Loucy (cell line): ENCODE results near the gene HABP4.

ENCODE experiments used
- H2AFZ ChIP-seq: fragments of 200-600 bp; sonication (generic); 2 replicates; pipeline ENCODE4 v1.6.0; 2016; ENCODE audit warnings: antibody characterized with exemption, mild to moderate bottlenecking, low read length, moderate library complexity
- H3F3A ChIP-seq: fragments of 200-600 bp; 2 replicates; pipeline ENCODE4 v1.6.0; 2016; ENCODE audit warnings: antibody characterized with exemption, low read depth, mild to moderate bottlenecking
- H3K27me3 ChIP-seq: fragments of 200-600 bp; sonication (generic); 2 replicates; pipeline ENCODE4 v1.6.1; 2014; ENCODE audit warnings: low read length, mild to moderate bottlenecking; ENCODE audit not compliant: insufficient read depth, poor library complexity, severe bottlenecking
- H3K36me3 ChIP-seq: fragments of 200-600 bp; sonication (generic); 2 replicates; pipeline ENCODE4 v1.6.1; 2016; ENCODE audit warnings: low read length; ENCODE audit not compliant: insufficient read depth
- H3K4me1 ChIP-seq: fragments of 200-600 bp; sonication (generic); 2 replicates; pipeline ENCODE4 v1.5.1; 2014; ENCODE audit warnings: low read length, mild to moderate bottlenecking; ENCODE audit not compliant: insufficient read depth, poor library complexity, severe bottlenecking
- H3K4me2 ChIP-seq: fragments of 200-600 bp; sonication (generic); 2 replicates; pipeline ENCODE4 v1.6.0; 2014; ENCODE audit warnings: antibody characterized with exemption, low read length, low read depth, mild to moderate bottlenecking; ENCODE audit not compliant: poor library complexity, severe bottlenecking
- H3K4me3 ChIP-seq: fragments of 200-600 bp; sonication (generic); 2 replicates; pipeline ENCODE4 v1.5.1; 2014; ENCODE audit warnings: low read length, mild to moderate bottlenecking, mixed read lengths; ENCODE audit not compliant: poor library complexity, severe bottlenecking
- H3K79me2 ChIP-seq: fragments of 200-600 bp; sonication (generic); 2 replicates; pipeline ENCODE4 v1.6.1; 2014; ENCODE audit warnings: low read length; ENCODE audit not compliant: insufficient read depth
- H3K9ac ChIP-seq: fragments of 200-600 bp; sonication (generic); 2 replicates; pipeline ENCODE4 v1.6.0; 2014; ENCODE audit warnings: mild to moderate bottlenecking, low read depth, low read length, moderate library complexity; ENCODE audit not compliant: poor library complexity, severe bottlenecking
- H3K9me2 ChIP-seq: fragments of 200-600 bp; sonication (generic); replicated peaks from 2 replicates; pipeline ENCODE4 v1.6.1; 2016; ENCODE audit warnings: low read depth, low read length, mixed read lengths
- H3K9me3 ChIP-seq: fragments of 200-600 bp; sonication (generic); 2 replicates; pipeline ENCODE4 v1.6.1; 2014; ENCODE audit warnings: mild to moderate bottlenecking, antibody characterized with exemption, low read length, low read depth; ENCODE audit not compliant: insufficient read depth
- H4K20me1 ChIP-seq: fragments of 200-600 bp; sonication (generic); 2 replicates; pipeline ENCODE4 v1.6.0; 2014; ENCODE audit warnings: antibody characterized with exemption, low read length, mild to moderate bottlenecking; ENCODE audit not compliant: insufficient read depth, poor library complexity, severe bottlenecking
- EZH2phosphoT487 ChIP-seq: fragments of 200-600 bp; IDR thresholded peaks from 2 replicates; pipeline ENCODE4 v1.6.1; 2018; ENCODE audit warnings: antibody characterized with exemption, mild to moderate bottlenecking, moderate library complexity, borderline replicate concordance
- TF ChIP-seq, protein P1 (sequence below): fragments of 200-600 bp; sonication (generic); conservative IDR thresholded peaks from 2 replicates; pipeline ENCODE4 v1.5.1; 2014; ENCODE audit warnings: mild to moderate bottlenecking, antibody characterized with exemption, low read length

The HABP4 gene

DNA sequence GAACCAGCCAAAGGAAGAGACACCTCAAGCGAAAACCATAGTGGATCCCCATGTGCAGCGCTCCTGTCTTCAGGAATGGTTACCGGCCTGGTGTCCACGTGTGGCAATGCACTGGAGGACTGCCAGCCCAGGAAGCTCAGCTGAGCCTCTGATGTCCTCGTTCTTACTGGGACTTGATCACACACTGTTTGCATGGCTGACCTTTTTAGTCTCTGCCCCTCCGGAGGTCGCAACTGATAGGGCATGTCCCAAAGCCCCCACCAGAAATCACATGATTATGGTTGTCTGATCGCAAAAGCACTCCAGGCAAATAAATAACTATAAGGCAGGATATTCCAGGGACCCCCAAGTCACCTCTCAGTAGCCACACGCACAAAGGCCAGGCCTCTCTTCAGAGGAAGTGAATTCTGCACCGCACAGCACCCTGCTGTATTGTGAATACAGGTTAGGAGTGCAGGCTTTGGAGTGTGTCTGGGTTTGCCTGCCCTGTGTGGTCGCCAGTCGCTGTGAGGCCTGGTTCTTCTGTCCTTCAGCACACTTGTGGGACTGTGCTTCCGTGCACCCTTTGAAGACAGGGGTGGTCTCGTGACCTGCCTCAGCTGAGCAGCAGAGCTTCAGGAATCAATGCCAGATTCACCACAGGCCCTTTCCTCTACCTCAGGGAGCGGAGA is 13.4 kb upstream of the HABP4 start:
- Histone ChIP-seq H3K4me3 (no peak overlapping the region), H3K4me1 (no peaks in the 10 kb centered on the region), H3K9ac (no peak overlapping the region), H3F3A (no peaks in the 10 kb centered on the region), H3K79me2 (no peaks in the 10 kb centered on the region), H3K9me2 (no peaks in the 10 kb centered on the region), H3K27me3 (no peaks in the 10 kb centered on the region), H3K4me2 (no peak overlapping the region), H3K36me3 (no peaks in the 10 kb centered on the region), H2AFZ (no peak overlapping the region), H3K9me3 (no peaks in the 10 kb centered on the region), H4K20me1 (no peaks in the 10 kb centered on the region)
- TF ChIP-seq, protein P1, sequence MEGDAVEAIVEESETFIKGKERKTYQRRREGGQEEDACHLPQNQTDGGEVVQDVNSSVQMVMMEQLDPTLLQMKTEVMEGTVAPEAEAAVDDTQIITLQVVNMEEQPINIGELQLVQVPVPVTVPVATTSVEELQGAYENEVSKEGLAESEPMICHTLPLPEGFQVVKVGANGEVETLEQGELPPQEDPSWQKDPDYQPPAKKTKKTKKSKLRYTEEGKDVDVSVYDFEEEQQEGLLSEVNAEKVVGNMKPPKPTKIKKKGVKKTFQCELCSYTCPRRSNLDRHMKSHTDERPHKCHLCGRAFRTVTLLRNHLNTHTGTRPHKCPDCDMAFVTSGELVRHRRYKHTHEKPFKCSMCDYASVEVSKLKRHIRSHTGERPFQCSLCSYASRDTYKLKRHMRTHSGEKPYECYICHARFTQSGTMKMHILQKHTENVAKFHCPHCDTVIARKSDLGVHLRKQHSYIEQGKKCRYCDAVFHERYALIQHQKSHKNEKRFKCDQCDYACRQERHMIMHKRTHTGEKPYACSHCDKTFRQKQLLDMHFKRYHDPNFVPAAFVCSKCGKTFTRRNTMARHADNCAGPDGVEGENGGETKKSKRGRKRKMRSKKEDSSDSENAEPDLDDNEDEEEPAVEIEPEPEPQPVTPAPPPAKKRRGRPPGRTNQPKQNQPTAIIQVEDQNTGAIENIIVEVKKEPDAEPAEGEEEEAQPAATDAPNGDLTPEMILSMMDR: no peak
- no peak for TF ChIP-seq EZH2phosphoT487

DNA sequence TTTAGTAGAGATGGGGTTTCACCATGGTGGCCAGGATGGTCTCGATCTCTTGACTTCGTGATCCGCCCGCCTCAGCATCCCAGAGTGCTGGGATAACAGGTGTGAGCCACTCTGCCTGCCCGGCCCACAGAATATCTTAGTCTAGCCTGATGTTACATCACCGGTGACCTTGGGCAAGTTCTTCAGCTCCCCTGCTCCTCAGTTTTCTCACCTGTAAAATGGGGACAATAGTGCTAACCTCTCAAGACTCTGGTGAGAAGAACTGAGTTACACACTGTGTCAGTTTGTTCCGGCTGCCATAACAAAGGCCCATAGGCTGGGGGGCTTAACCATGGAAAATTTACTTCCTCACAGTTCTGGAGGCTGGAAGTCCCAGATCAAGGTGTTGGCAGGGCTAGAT is 12.5 kb upstream of the HABP4 start:
- Histone ChIP-seq H3K79me2 (no peaks in the 10 kb centered on the region), H4K20me1 (no peaks in the 10 kb centered on the region), H3K27me3 (no peaks in the 10 kb centered on the region), H3K9ac (no peak overlapping the region), H3K9me2 (no peaks in the 10 kb centered on the region), H3K4me1 (no peaks in the 10 kb centered on the region), H3K36me3 (no peaks in the 10 kb centered on the region), H3K4me3 (no peak overlapping the region), H3F3A (no peaks in the 10 kb centered on the region; the same call in 1 of the 2 replicates), H3K9me3 (no peaks in the 10 kb centered on the region), H2AFZ (no peak overlapping the region), H3K4me2 (no peak overlapping the region)
- TF ChIP-seq, protein P1: no peak
- TF ChIP-seq EZH2phosphoT487: no peak

DNA sequence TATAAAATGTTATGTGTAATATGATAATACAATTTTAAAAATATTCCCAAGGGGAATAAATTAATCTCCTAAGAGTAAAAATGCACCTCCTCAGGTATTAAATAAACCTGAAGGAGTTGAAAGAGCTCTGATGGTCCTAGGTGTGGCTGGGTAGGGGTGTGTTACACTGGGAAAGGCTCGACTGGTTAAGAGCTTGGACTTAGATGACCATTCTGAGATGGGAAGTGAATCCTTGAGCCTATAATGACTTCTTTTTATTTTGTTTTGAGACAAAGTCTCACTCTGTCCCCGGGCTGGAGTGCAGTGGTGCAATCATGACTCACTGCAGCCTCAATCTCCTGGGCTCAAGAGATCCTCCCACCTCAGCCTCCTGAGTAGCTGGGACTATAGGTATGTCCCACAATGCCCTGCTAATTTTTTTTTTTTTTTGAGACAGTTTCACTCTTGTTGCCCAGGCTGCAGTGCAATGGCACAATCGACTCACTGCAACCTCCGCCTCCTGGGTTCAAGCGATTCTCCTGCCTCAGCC is 9.2 kb upstream of the HABP4 start:
- Histone ChIP-seq H3K9me3 (no peaks in the 10 kb centered on the region), H3K9me2 (no peaks in the 10 kb centered on the region), H3K9ac (no peak overlapping the region), H2AFZ (no peak overlapping the region), H4K20me1 (no peaks in the 10 kb centered on the region), H3K79me2 (no peaks in the 10 kb centered on the region), H3K4me3 (no peak overlapping the region), H3K4me1 (no peaks in the 10 kb centered on the region), H3K36me3 (no peaks in the 10 kb centered on the region), H3K27me3 (no peaks in the 10 kb centered on the region), H3F3A (no peaks in the 10 kb centered on the region; the same call in 1 of the 2 replicates), H3K4me2 (no peak overlapping the region)
- TF ChIP-seq EZH2phosphoT487: no peak
- TF ChIP-seq, protein P1: no peak
